ENCODE data around the gene MPPED2.
A peak's percentile ranks its signal among the peaks of the same experiment; 100 is the strongest.
"Not testable (repeated sequence)": the region's sequence is repeated elsewhere in the genome, so short reads cannot be mapped to it uniquely, and the experiment has no call there.

MPPED2 gene

DNA sequence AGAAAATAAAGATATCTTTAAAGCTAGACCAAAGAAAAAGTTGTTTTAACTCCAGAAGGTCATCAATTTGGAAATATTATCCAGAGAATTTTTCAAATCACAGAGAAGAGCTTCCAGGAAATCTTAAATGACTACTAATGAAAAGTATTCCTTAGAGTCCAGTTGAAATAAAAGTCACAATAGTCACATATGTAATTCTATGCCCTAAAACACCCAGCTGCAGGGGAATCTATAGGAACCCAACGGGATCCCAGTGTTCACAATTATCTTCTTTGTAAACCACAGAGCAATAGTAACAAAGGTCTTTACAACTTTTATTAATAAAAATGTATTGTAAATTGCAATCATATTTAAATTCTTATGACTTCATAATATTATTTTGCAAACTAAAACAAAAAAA lies 27.1 kb downstream of the MPPED2 start:
- no CpG with 5 or more reads among the region's 1 CpG for WGBS (ENCODE audit: insufficient coverage, insufficient read length)
- Histone ChIP-seq H3K27ac (ENCODE audit: low read length) (no peak overlapping the region), H3K36me3 (ENCODE audit: control insufficient read depth, insufficient read depth, low read length) (no peaks in the 10 kb centered on the region), H3K4me1 (ENCODE audit: control insufficient read depth, insufficient read depth, low read length) (peaks cover 3% of the 10 kb centered on the region; the same call in 1 of the 2 replicates), H3K9me3 (ENCODE audit: control insufficient read depth, insufficient read depth, low read length) (no peaks in the 10 kb centered on the region), H3K27me3 (ENCODE audit: control insufficient read depth, insufficient read depth, low read length) (no peaks in the 10 kb centered on the region), H3K4me3 (ENCODE audit: low read length) (no peak overlapping the region)
- DNase-seq (ENCODE audit: low read depth, low spot score) = no peak

- H3K9me3 ChIP-seq (ENCODE audit: control insufficient read depth, insufficient read depth, low read length); H3K36me3 ChIP-seq (ENCODE audit: control insufficient read depth, insufficient read depth, low read length); H3K4me1 ChIP-seq (ENCODE audit: control insufficient read depth, insufficient read depth, low read length); H3K4me3 ChIP-seq (ENCODE audit: low read length); H3K27me3 ChIP-seq (ENCODE audit: control insufficient read depth, insufficient read depth, low read length); DNase-seq (ENCODE audit: low read depth, low spot score); H3K27ac ChIP-seq (ENCODE audit: low read length): not testable (repeated sequence)
- no CpG with 5 or more reads among the region's 6 CpGs for WGBS (ENCODE audit: insufficient coverage, insufficient read length)
Observed at GRCh38 chr11:30554587-30554986, 31.6 kb downstream of the MPPED2 start.

- no peaks in the 10 kb centered on the region for H3K27me3 ChIP-seq (ENCODE audit: control insufficient read depth, insufficient read depth, low read length)
- no peaks in the 10 kb centered on the region for H3K9me3 ChIP-seq (ENCODE audit: control insufficient read depth, insufficient read depth, low read length)
- H3K4me3 ChIP-seq (ENCODE audit: low read length) = no peak overlapping the region
- H3K4me1 ChIP-seq (ENCODE audit: control insufficient read depth, insufficient read depth, low read length) = peaks cover 5% of the 10 kb centered on the region; the same call in 1 of the 2 replicates
- DNase-seq (ENCODE audit: low read depth, low spot score) = no peak
- WGBS (ENCODE audit: insufficient coverage, insufficient read length) = no CpG with 5 or more reads among the region's 3 CpGs
- H3K27ac ChIP-seq (ENCODE audit: low read length) = no peak overlapping the region
- no peaks in the 10 kb centered on the region for H3K36me3 ChIP-seq (ENCODE audit: control insufficient read depth, insufficient read depth, low read length)
Observed at GRCh38 chr11:30553521-30554110, 32.5 kb downstream of the MPPED2 start.

GRCh38 chr11:30552839-30553238 lies 33.3 kb downstream of the MPPED2 start:
- Histone ChIP-seq H3K36me3 (ENCODE audit: control insufficient read depth, insufficient read depth, low read length) (no peaks in the 10 kb centered on the region), H3K27ac (ENCODE audit: low read length) (no peak overlapping the region), H3K27me3 (ENCODE audit: control insufficient read depth, insufficient read depth, low read length) (no peaks in the 10 kb centered on the region), H3K9me3 (ENCODE audit: control insufficient read depth, insufficient read depth, low read length) (no peaks in the 10 kb centered on the region), H3K4me3 (ENCODE audit: low read length) (no peak overlapping the region), H3K4me1 (ENCODE audit: control insufficient read depth, insufficient read depth, low read length) (peaks cover 5% of the 10 kb centered on the region; the same call in 1 of the 2 replicates)
- no peak for DNase-seq (ENCODE audit: low read depth, low spot score)
- no CpG with 5 or more reads among the region's 5 CpGs for WGBS (ENCODE audit: insufficient coverage, insufficient read length)

DNA sequence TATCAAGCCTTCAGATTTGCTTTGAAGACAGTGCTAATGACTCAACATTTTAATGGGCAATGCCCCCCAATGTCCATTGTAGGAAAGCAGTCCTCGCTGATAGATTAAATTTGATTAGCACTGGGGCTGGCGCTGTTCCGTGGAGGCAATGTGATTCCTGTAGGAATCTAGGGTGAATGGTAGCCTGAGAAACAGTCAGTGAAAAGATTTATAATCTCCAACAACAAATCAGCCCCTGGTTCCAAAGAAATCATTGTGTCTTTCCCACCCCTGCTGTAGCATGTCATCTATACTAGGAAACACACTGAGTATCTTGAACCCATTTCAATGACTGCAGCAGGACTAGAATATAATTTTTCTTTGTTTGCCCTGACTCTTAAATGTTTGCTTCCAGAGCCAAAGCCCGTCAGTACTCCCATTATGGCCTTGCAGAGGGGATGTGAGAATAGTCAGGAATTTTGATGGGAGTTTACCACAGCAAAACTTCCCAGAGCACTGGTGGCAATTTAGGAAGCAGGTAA lies 36.1 kb downstream of the MPPED2 start:
- no peak overlapping the region for H3K27ac ChIP-seq (ENCODE audit: low read length)
- no peaks in the 10 kb centered on the region for H3K27me3 ChIP-seq (ENCODE audit: control insufficient read depth, insufficient read depth, low read length)
- no peaks in the 10 kb centered on the region for H3K36me3 ChIP-seq (ENCODE audit: control insufficient read depth, insufficient read depth, low read length)
- H3K4me3 ChIP-seq (ENCODE audit: low read length) = no peak overlapping the region
- no peak for DNase-seq (ENCODE audit: low read depth, low spot score)
- H3K4me1 ChIP-seq (ENCODE audit: control insufficient read depth, insufficient read depth, low read length) = peaks cover 6% of the 10 kb centered on the region; the same call in 1 of the 2 replicates
- no peaks in the 10 kb centered on the region for H3K9me3 ChIP-seq (ENCODE audit: control insufficient read depth, insufficient read depth, low read length)
- WGBS (ENCODE audit: insufficient coverage, insufficient read length) = no CpG with 5 or more reads among the region's 4 CpGs

- peaks cover 6% of the 10 kb centered on the region; the same call in 1 of the 2 replicates for H3K4me1 ChIP-seq (ENCODE audit: control insufficient read depth, insufficient read depth, low read length)
- no CpG with 5 or more reads among the region's 4 CpGs for WGBS (ENCODE audit: insufficient coverage, insufficient read length)
- H3K9me3 ChIP-seq (ENCODE audit: control insufficient read depth, insufficient read depth, low read length) = no peaks in the 10 kb centered on the region
- H3K36me3 ChIP-seq (ENCODE audit: control insufficient read depth, insufficient read depth, low read length) = no peaks in the 10 kb centered on the region
- no peak overlapping the region for H3K4me3 ChIP-seq (ENCODE audit: low read length)
- no peaks in the 10 kb centered on the region for H3K27me3 ChIP-seq (ENCODE audit: control insufficient read depth, insufficient read depth, low read length)
- DNase-seq (ENCODE audit: low read depth, low spot score) = no peak
- H3K27ac ChIP-seq (ENCODE audit: low read length) = no peak overlapping the region
Observed at GRCh38 chr11:30549565-30549964, 36.6 kb downstream of the MPPED2 start.

DNA sequence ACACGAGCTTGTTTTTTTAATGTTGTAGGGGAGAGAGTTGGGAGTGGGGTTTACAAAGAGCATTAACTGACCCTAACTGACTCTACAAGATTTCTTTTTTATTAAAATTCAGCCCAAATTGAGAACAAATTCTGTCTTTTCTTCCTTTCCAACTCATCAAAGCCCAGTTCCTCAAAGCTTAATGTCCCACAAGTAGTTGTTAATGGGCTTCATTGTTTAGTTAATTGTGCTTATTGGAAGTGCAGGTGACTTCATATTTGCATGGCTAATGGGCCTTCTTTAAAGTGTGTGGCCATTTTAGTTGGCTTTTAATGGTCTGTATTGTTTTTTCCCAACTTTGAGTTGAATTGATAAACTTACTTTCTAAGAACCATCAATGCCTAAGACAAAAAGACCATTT lies 39.8 kb downstream of the MPPED2 start:
- Histone ChIP-seq H3K9me3 (ENCODE audit: control insufficient read depth, insufficient read depth, low read length) (no peaks in the 10 kb centered on the region), H3K36me3 (ENCODE audit: control insufficient read depth, insufficient read depth, low read length) (no peaks in the 10 kb centered on the region), H3K27me3 (ENCODE audit: control insufficient read depth, insufficient read depth, low read length) (no peaks in the 10 kb centered on the region), H3K27ac (ENCODE audit: low read length) (no peak overlapping the region), H3K4me3 (ENCODE audit: low read length) (no peak overlapping the region), H3K4me1 (ENCODE audit: control insufficient read depth, insufficient read depth, low read length) (peaks cover 1% of the 10 kb centered on the region; the same call in 1 of the 2 replicates)
- DNase-seq (ENCODE audit: low read depth, low spot score) = peak; percentile 39
- no CpG with 5 or more reads among the region's 1 CpG for WGBS (ENCODE audit: insufficient coverage, insufficient read length)

- no peaks in the 10 kb centered on the region for H3K9me3 ChIP-seq (ENCODE audit: control insufficient read depth, insufficient read depth, low read length)
- no peak overlapping the region for H3K27ac ChIP-seq (ENCODE audit: low read length)
- no peaks in the 10 kb centered on the region for H3K36me3 ChIP-seq (ENCODE audit: control insufficient read depth, insufficient read depth, low read length)
- H3K4me3 ChIP-seq (ENCODE audit: low read length) = no peak overlapping the region
- no peaks in the 10 kb centered on the region for H3K27me3 ChIP-seq (ENCODE audit: control insufficient read depth, insufficient read depth, low read length)
- DNase-seq (ENCODE audit: low read depth, low spot score) = no peak
- WGBS (ENCODE audit: insufficient coverage, insufficient read length) = no CpG with 5 or more reads among the region's 5 CpGs
- H3K4me1 ChIP-seq (ENCODE audit: control insufficient read depth, insufficient read depth, low read length) = peaks cover 1% of the 10 kb centered on the region; the same call in 1 of the 2 replicates
Observed at GRCh38 chr11:30545507-30545906, 40.6 kb downstream of the MPPED2 start.

GRCh38 chr11:30543066-30543465 lies 43.1 kb downstream of the MPPED2 start:
- DNase-seq (ENCODE audit: low read depth, low spot score) = no peak
- H3K27me3 ChIP-seq (ENCODE audit: control insufficient read depth, insufficient read depth, low read length) = no peaks in the 10 kb centered on the region
- no peaks in the 10 kb centered on the region for H3K36me3 ChIP-seq (ENCODE audit: control insufficient read depth, insufficient read depth, low read length)
- H3K4me3 ChIP-seq (ENCODE audit: low read length) = no peak overlapping the region
- H3K27ac ChIP-seq (ENCODE audit: low read length) = no peak overlapping the region
- no CpG with 5 or more reads among the region's 1 CpG for WGBS (ENCODE audit: insufficient coverage, insufficient read length)
- no peaks in the 10 kb centered on the region for H3K9me3 ChIP-seq (ENCODE audit: control insufficient read depth, insufficient read depth, low read length)
- peaks cover 1% of the 10 kb centered on the region; the same call in 1 of the 2 replicates for H3K4me1 ChIP-seq (ENCODE audit: control insufficient read depth, insufficient read depth, low read length)

DNA sequence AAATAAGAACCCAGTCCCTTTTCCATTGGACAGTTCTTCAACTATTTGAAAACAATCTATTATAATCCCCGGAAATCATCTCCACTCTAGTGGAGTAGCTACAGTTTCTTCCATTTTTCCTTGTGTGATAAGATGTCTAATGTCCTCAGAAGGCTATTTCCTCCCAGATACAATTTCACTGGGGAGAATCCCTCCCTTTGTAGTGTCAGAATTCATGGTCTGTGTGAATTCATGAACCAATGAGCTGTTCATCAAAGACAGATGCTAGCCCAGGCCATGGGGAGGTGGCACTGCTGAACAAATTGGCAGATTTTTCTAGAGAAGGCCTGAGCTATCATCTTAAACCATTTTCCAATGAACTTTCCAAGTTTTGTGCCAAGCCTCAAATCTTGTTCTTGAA lies 45.4 kb downstream of the MPPED2 start:
- no peak overlapping the region for H3K27ac ChIP-seq (ENCODE audit: low read length)
- H3K9me3 ChIP-seq (ENCODE audit: control insufficient read depth, insufficient read depth, low read length) = no peaks in the 10 kb centered on the region
- no peak overlapping the region for H3K4me3 ChIP-seq (ENCODE audit: low read length)
- no peak for DNase-seq (ENCODE audit: low read depth, low spot score)
- no peaks in the 10 kb centered on the region for H3K27me3 ChIP-seq (ENCODE audit: control insufficient read depth, insufficient read depth, low read length)
- no CpG with 5 or more reads among the region's 1 CpG for WGBS (ENCODE audit: insufficient coverage, insufficient read length)
- H3K4me1 ChIP-seq (ENCODE audit: control insufficient read depth, insufficient read depth, low read length) = no peaks in the 10 kb centered on the region; the same call in 1 of the 2 replicates
- no peaks in the 10 kb centered on the region for H3K36me3 ChIP-seq (ENCODE audit: control insufficient read depth, insufficient read depth, low read length)

DNA sequence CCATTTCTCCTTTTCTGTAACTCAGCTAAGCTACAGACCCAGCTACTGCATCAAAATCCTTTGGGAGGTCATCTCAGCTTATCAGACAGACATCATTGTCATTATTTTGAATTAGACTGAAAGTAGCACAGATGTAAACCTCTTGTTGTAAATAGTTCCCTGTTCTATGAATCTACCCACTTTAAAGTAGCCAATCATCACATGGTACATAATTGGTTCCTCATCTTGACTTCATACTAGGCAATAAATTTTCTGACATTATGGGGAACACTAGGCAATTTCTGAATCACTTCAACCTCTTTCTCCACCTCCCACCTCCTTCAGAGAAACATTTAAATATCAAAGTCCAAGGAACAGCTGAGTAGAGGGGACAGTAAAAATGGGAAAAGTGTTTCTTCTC lies 47.9 kb downstream of the MPPED2 start:
- no peaks in the 10 kb centered on the region for H3K9me3 ChIP-seq (ENCODE audit: control insufficient read depth, insufficient read depth, low read length)
- no peak for DNase-seq (ENCODE audit: low read depth, low spot score)
- H3K27me3 ChIP-seq (ENCODE audit: control insufficient read depth, insufficient read depth, low read length) = no peaks in the 10 kb centered on the region
- no peak overlapping the region for H3K4me3 ChIP-seq (ENCODE audit: low read length)
- no peaks in the 10 kb centered on the region for H3K4me1 ChIP-seq (ENCODE audit: control insufficient read depth, insufficient read depth, low read length)
- H3K36me3 ChIP-seq (ENCODE audit: control insufficient read depth, insufficient read depth, low read length) = no peaks in the 10 kb centered on the region
- no peak overlapping the region for H3K27ac ChIP-seq (ENCODE audit: low read length)

Data from iPS DF 6.9 (cell line).